Prostate gland (tissue), 2 donors: ENCODE results near the gene SAT1.

Experiments used
- POLR2A ChIP-seq: fragments of 450-650 bp; IDR thresholded peaks from one replicate; pipeline ENCODE4 v1.6.1; 2016; ENCODE audit warnings: antibody characterized with exemption, mild to moderate bottlenecking
- POLR2AphosphoS5 ChIP-seq: sonication (generic); formaldehyde crosslinking; IDR thresholded peaks from one replicate; pipeline ENCODE4 v1.6.1; 2017; ENCODE audit warnings: antibody characterized with exemption
- TF ChIP-seq, protein P1 (sequence below), 4 experiments: fragments of 200-600 bp in 2 of 4; fragments of 450-650 bp in 2 of 4; sonication (generic) in 2 of 4; IDR thresholded peaks; 1 replicate in 3 of 4; 2 replicates in 1 of 4; pipeline ENCODE4 v1.5.1; 2016 to 2019; ENCODE audit warnings: antibody characterized with exemption in 4 of 4, mild to moderate bottlenecking in 2 of 4, moderate library complexity in 2 of 4

DNA sequence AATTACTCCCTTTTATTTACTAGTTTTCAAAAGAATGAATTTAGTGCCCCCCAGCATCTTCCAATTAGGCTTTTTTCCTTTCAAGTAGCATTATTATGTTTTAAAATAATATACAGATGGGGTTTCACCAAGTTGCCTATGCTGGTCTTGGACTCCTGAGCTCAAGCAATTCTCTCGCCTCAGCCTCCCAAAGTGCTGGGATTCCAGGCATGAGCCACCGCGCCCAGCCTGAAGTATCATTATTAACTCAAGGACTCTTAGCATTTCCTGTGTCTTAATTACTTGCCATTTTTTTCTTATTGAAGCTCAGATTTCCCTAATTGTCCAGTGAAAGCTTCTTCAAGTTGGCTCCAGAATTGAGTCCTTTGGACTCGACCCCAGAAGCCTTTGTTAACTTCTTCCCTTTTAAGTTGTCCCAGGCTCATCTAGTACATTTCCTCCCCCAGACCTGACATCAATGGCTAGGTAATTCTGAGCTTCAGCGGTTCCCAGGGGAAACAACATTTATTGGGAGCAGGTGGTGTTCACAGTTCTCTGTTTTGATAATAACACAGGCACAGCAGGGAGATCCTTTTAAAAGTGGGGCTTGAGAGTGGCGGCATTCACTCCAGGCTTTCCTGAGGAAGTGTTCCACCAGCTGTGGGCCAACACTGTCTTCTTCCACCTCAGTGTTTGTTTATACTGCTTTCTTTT, 10.0 kb downstream of the SAT1 start:
- no peak for TF ChIP-seq POLR2A
- TF ChIP-seq, protein P1, sequence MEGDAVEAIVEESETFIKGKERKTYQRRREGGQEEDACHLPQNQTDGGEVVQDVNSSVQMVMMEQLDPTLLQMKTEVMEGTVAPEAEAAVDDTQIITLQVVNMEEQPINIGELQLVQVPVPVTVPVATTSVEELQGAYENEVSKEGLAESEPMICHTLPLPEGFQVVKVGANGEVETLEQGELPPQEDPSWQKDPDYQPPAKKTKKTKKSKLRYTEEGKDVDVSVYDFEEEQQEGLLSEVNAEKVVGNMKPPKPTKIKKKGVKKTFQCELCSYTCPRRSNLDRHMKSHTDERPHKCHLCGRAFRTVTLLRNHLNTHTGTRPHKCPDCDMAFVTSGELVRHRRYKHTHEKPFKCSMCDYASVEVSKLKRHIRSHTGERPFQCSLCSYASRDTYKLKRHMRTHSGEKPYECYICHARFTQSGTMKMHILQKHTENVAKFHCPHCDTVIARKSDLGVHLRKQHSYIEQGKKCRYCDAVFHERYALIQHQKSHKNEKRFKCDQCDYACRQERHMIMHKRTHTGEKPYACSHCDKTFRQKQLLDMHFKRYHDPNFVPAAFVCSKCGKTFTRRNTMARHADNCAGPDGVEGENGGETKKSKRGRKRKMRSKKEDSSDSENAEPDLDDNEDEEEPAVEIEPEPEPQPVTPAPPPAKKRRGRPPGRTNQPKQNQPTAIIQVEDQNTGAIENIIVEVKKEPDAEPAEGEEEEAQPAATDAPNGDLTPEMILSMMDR (IDR thresholded peaks at IDR 0.05), result no peak
- TF ChIP-seq POLR2AphosphoS5, result no peak
